ENCODE measurements around the gene CNOT6. TPM values are rescaled to one million over a fixed set of nuclear protein-coding genes. Genes with fewer than 3 reads are reported as not detected.

Gene CNOT6
- total RNA-seq, 3 donors from 2014 or later (not counting 1 experiment from before 2014, with no cell fraction given): 20.9 to 32.4 (median 26.1) TPM

GRCh38 chr5:180516440-180516839 lies 22.3 kb downstream of the CNOT6 start:
- ATAC-seq (no peak), DNase-seq (no peak)
- H3K4me3 ChIP-seq (ENCODE audit: low read length): no peak overlapping the region
- Mint-ChIP-seq H3K4me3 (no peak overlapping the region), H3K27me3 (ENCODE audit: low read depth in 2 of 2) (no peaks in the 10 kb centered on the region), H3K9me3 (no peaks in the 10 kb centered on the region), H3K4me1 (peaks cover 49 to 68% of the 10 kb centered on the region in 2 donors), H3K27ac (peak overlapping the region in 1 of 2 donors; percentile 50), H3K36me3 (no peaks in the 10 kb centered on the region)
- no peaks in the 10 kb centered on the region for H3K4me1 ChIP-seq (ENCODE audit: control insufficient read depth, insufficient read depth, low read length)
- no peaks in the 10 kb centered on the region for H3K9me3 ChIP-seq (ENCODE audit: control insufficient read depth, insufficient read depth, low read length)
- TF ChIP-seq, protein P1, sequence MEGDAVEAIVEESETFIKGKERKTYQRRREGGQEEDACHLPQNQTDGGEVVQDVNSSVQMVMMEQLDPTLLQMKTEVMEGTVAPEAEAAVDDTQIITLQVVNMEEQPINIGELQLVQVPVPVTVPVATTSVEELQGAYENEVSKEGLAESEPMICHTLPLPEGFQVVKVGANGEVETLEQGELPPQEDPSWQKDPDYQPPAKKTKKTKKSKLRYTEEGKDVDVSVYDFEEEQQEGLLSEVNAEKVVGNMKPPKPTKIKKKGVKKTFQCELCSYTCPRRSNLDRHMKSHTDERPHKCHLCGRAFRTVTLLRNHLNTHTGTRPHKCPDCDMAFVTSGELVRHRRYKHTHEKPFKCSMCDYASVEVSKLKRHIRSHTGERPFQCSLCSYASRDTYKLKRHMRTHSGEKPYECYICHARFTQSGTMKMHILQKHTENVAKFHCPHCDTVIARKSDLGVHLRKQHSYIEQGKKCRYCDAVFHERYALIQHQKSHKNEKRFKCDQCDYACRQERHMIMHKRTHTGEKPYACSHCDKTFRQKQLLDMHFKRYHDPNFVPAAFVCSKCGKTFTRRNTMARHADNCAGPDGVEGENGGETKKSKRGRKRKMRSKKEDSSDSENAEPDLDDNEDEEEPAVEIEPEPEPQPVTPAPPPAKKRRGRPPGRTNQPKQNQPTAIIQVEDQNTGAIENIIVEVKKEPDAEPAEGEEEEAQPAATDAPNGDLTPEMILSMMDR (IDR thresholded peaks at IDR 0.05): no peak
- H3K27ac ChIP-seq (ENCODE audit: low read length): no peak overlapping the region
- intact Hi-C loops (cut with micrococcal nuclease): no loop called here
- WGBS (ENCODE audit: insufficient coverage): 92% methylated on average over 4 of the region's 5 CpGs
- no peaks in the 10 kb centered on the region for H3K27me3 ChIP-seq (ENCODE audit: control insufficient read depth, insufficient read depth, low read length)
- H3K36me3 ChIP-seq (ENCODE audit: control insufficient read depth, insufficient read depth, low read length): no peaks in the 10 kb centered on the region

GRCh38 chr5:180519098-180519497 lies 24.9 kb downstream of the CNOT6 start:
- TF ChIP-seq, protein P1 (IDR thresholded peaks at IDR 0.05): no peak
- 69% methylated on average over 3 of the region's 3 CpGs for WGBS (ENCODE audit: insufficient coverage)
- Mint-ChIP-seq H3K4me1 (peaks cover 67 to 84% of the 10 kb centered on the region in 2 donors), H3K36me3 (no peaks in the 10 kb centered on the region), H3K27me3 (ENCODE audit: low read depth in 2 of 2) (no peaks in the 10 kb centered on the region), H3K9me3 (no peaks in the 10 kb centered on the region), H3K4me3 (no peak overlapping the region), H3K27ac (peak overlapping the region in 1 of 2 donors; percentile 12)
- H3K27ac ChIP-seq (ENCODE audit: low read length): no peak overlapping the region
- no peaks in the 10 kb centered on the region for H3K4me1 ChIP-seq (ENCODE audit: control insufficient read depth, insufficient read depth, low read length)
- no peak overlapping the region for H3K4me3 ChIP-seq (ENCODE audit: low read length)
- no peaks in the 10 kb centered on the region for H3K36me3 ChIP-seq (ENCODE audit: control insufficient read depth, insufficient read depth, low read length)
- no peaks in the 10 kb centered on the region for H3K27me3 ChIP-seq (ENCODE audit: control insufficient read depth, insufficient read depth, low read length)
- H3K9me3 ChIP-seq (ENCODE audit: control insufficient read depth, insufficient read depth, low read length): no peaks in the 10 kb centered on the region
- intact Hi-C loops (cut with micrococcal nuclease): no loop called here
- ATAC-seq (no peak), DNase-seq (no peak)

DNA sequence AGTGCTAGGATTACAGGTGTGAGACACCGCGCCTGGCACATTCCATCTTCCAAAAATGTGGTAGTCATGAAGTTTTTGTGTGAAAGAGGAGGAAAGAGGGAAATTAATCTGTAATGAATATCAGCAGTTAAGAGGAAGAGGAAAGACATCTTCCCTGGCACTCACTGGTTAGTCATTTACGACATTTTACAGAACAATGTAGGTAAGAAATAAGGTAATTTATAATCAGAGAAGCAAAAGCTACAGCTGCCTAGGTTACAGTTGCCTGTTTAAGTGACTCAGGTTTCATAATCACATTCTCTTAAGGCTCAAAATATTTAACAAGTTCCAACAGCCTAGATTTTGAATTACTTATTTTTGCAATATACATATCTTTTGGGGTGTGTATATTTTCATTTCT lies 26.9 kb downstream of the CNOT6 start:
- Mint-ChIP-seq H3K27ac (no peak overlapping the region), H3K4me1 (peaks cover 70 to 88% of the 10 kb centered on the region in 2 donors), H3K9me3 (no peaks in the 10 kb centered on the region), H3K4me3 (no peak overlapping the region), H3K36me3 (no peaks in the 10 kb centered on the region), H3K27me3 (ENCODE audit: low read depth in 2 of 2) (no peaks in the 10 kb centered on the region)
- 98% methylated on average over 3 of the region's 3 CpGs for WGBS (ENCODE audit: insufficient coverage)
- intact Hi-C loops (cut with micrococcal nuclease): no loop called here
- no peaks in the 10 kb centered on the region for H3K27me3 ChIP-seq (ENCODE audit: control insufficient read depth, insufficient read depth, low read length)
- ATAC-seq (no peak), DNase-seq (no peak)
- no peak overlapping the region for H3K27ac ChIP-seq (ENCODE audit: low read length)
- no peak overlapping the region for H3K4me3 ChIP-seq (ENCODE audit: low read length)
- no peaks in the 10 kb centered on the region for H3K9me3 ChIP-seq (ENCODE audit: control insufficient read depth, insufficient read depth, low read length)
- H3K4me1 ChIP-seq (ENCODE audit: control insufficient read depth, insufficient read depth, low read length): peaks cover 4% of the 10 kb centered on the region
- TF ChIP-seq, protein P1 (IDR thresholded peaks at IDR 0.05): no peak
- no peaks in the 10 kb centered on the region for H3K36me3 ChIP-seq (ENCODE audit: control insufficient read depth, insufficient read depth, low read length)

DNA sequence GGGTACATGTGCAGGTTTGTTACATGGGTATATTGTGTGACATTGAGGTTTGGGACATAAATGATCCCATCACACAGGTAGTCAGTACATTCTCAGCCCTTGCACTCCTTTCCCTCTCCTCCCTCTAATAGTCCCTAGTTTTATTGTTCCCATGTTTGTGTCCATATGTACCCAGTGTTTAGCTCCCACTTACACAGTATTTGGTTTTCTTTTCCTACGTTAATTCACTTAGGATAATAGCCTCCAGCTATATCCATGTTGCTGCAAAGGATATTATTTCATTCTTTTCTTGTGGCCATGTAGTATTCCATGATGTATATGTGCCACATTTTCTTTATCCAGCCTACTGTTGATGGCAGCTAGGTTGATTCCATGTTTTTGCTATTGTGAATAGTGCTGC lies 27.4 kb downstream of the CNOT6 start:
- H3K36me3 ChIP-seq (ENCODE audit: control insufficient read depth, insufficient read depth, low read length): no peaks in the 10 kb centered on the region
- ATAC-seq (no peak), DNase-seq (no peak)
- H3K4me1 Mint-ChIP-seq: peaks cover 71 to 88% of the 10 kb centered on the region in 2 donors
- peaks cover 4% of the 10 kb centered on the region for H3K4me1 ChIP-seq (ENCODE audit: control insufficient read depth, insufficient read depth, low read length)
- no peak overlapping the region for H3K27ac ChIP-seq (ENCODE audit: low read length)
- H3K9me3 Mint-ChIP-seq: no peaks in the 10 kb centered on the region
- peak overlapping the region in 1 of 2 donors; percentile 75 for H3K27ac Mint-ChIP-seq
- WGBS (ENCODE audit: insufficient coverage): 100% methylated on average over 1 of the region's 1 CpG
- H3K4me3 ChIP-seq (ENCODE audit: low read length): no peak overlapping the region
- H3K27me3 ChIP-seq (ENCODE audit: control insufficient read depth, insufficient read depth, low read length): no peaks in the 10 kb centered on the region
- no peak overlapping the region for H3K4me3 Mint-ChIP-seq
- TF ChIP-seq, protein P1 (IDR thresholded peaks at IDR 0.05): no peak
- intact Hi-C loops (cut with micrococcal nuclease): no loop called here
- H3K27me3 Mint-ChIP-seq (ENCODE audit: low read depth in 2 of 2): no peaks in the 10 kb centered on the region
- no peaks in the 10 kb centered on the region for H3K36me3 Mint-ChIP-seq
- H3K9me3 ChIP-seq (ENCODE audit: control insufficient read depth, insufficient read depth, low read length): no peaks in the 10 kb centered on the region
